ENCODE results near the gene SOCS2.
A peak's percentile ranks its signal among the peaks of the same experiment; 100 is the strongest.
"Not testable (repeated sequence)": the region's sequence is repeated elsewhere in the genome, so short reads cannot be mapped to it uniquely, and the experiment has no call there.

Gene SOCS2

GRCh38 chr12:93597608-93598007, 25.1 kb downstream of the SOCS2 start:
- Mint-ChIP-seq H3K9me3 (no peaks in the 10 kb centered on the region), H3K27ac (no peak overlapping the region), H3K4me1 (no peaks in the 10 kb centered on the region)

GRCh38 chr12:93599192-93599591, 26.7 kb downstream of the SOCS2 start:
- H3K9me3 Mint-ChIP-seq = no peaks in the 10 kb centered on the region
- H3K27me3 Mint-ChIP-seq = peaks cover 8% of the 10 kb centered on the region
- H3K4me1 Mint-ChIP-seq = no peaks in the 10 kb centered on the region
- H3K4me3 Mint-ChIP-seq = no peak overlapping the region
- no peak overlapping the region for H3K27ac Mint-ChIP-seq
- no peaks in the 10 kb centered on the region for H3K36me3 Mint-ChIP-seq

More at GRCh38 chr12:93597608-93598007, 25.1 kb downstream of the SOCS2 start:
- no peak overlapping the region for H3K4me3 Mint-ChIP-seq
- H3K36me3 Mint-ChIP-seq = no peaks in the 10 kb centered on the region
- H3K27me3 Mint-ChIP-seq = peaks cover 16% of the 10 kb centered on the region

- H3K4me1 Mint-ChIP-seq = no peaks in the 10 kb centered on the region
- no peak overlapping the region for H3K27ac Mint-ChIP-seq
- no peaks in the 10 kb centered on the region for H3K36me3 Mint-ChIP-seq
- H3K27me3 Mint-ChIP-seq = peaks cover 5% of the 10 kb centered on the region
- no peak overlapping the region for H3K4me3 Mint-ChIP-seq
- no peaks in the 10 kb centered on the region for H3K9me3 Mint-ChIP-seq
Observed at GRCh38 chr12:93601591-93601990, 29.1 kb downstream of the SOCS2 start.

GRCh38 chr12:93602897-93603668, 30.6 kb downstream of the SOCS2 start:
- no peaks in the 10 kb centered on the region for H3K4me1 Mint-ChIP-seq
- H3K4me3 Mint-ChIP-seq = no peak overlapping the region
- H3K27me3 Mint-ChIP-seq = peaks cover 4% of the 10 kb centered on the region

GRCh38 chr12:93603762-93604161, 31.3 kb downstream of the SOCS2 start:
- Mint-ChIP-seq H3K27me3 (peaks cover 7% of the 10 kb centered on the region), H3K9me3 (no peaks in the 10 kb centered on the region), H3K36me3 (no peaks in the 10 kb centered on the region), H3K4me3 (no peak overlapping the region), H3K4me1 (no peaks in the 10 kb centered on the region), H3K27ac (no peak overlapping the region)

More at GRCh38 chr12:93602897-93603668, 30.6 kb downstream of the SOCS2 start:
- Mint-ChIP-seq H3K9me3 (no peaks in the 10 kb centered on the region), H3K27ac (no peak overlapping the region), H3K36me3 (no peaks in the 10 kb centered on the region)

GRCh38 chr12:93608313-93608712, 35.8 kb downstream of the SOCS2 start:
- Mint-ChIP-seq H3K27me3 (peaks cover 13% of the 10 kb centered on the region), H3K27ac (no peak overlapping the region)

GRCh38 chr12:93609281-93610192, 37.1 kb downstream of the SOCS2 start:
- peaks cover 12% of the 10 kb centered on the region for H3K27me3 Mint-ChIP-seq
- no peaks in the 10 kb centered on the region for H3K36me3 Mint-ChIP-seq
- H3K9me3 Mint-ChIP-seq = no peaks in the 10 kb centered on the region
- no peaks in the 10 kb centered on the region for H3K4me1 Mint-ChIP-seq
- no peak overlapping the region for H3K4me3 Mint-ChIP-seq
- no peak overlapping the region for H3K27ac Mint-ChIP-seq

More at GRCh38 chr12:93608313-93608712, 35.8 kb downstream of the SOCS2 start:
- Mint-ChIP-seq H3K9me3 (no peaks in the 10 kb centered on the region), H3K4me1 (no peaks in the 10 kb centered on the region), H3K36me3 (no peaks in the 10 kb centered on the region), H3K4me3 (no peak overlapping the region)

- Mint-ChIP-seq H3K36me3 (no peaks in the 10 kb centered on the region), H3K9me3 (no peaks in the 10 kb centered on the region), H3K4me3 (no peak overlapping the region), H3K4me1 (no peaks in the 10 kb centered on the region), H3K27ac (no peak overlapping the region), H3K27me3 (peaks cover 9% of the 10 kb centered on the region)
Observed at GRCh38 chr12:93612776-93613175, 40.3 kb downstream of the SOCS2 start.

GRCh38 chr12:93614917-93615596, 42.6 kb downstream of the SOCS2 start:
- H3K4me1 Mint-ChIP-seq = no peaks in the 10 kb centered on the region
- H3K27me3 Mint-ChIP-seq = peaks cover 5% of the 10 kb centered on the region
- no peaks in the 10 kb centered on the region for H3K9me3 Mint-ChIP-seq
- H3K27ac Mint-ChIP-seq = no peak overlapping the region
- no peak overlapping the region for H3K4me3 Mint-ChIP-seq
- H3K36me3 Mint-ChIP-seq = no peaks in the 10 kb centered on the region

- H3K9me3 Mint-ChIP-seq = no peaks in the 10 kb centered on the region
- H3K27me3 Mint-ChIP-seq = peaks cover 5% of the 10 kb centered on the region
- no peak overlapping the region for H3K4me3 Mint-ChIP-seq
- H3K4me1 Mint-ChIP-seq = no peaks in the 10 kb centered on the region
- no peaks in the 10 kb centered on the region for H3K36me3 Mint-ChIP-seq
- no peak overlapping the region for H3K27ac Mint-ChIP-seq
Observed at GRCh38 chr12:93616584-93617101, 44.2 kb downstream of the SOCS2 start.

GRCh38 chr12:93618891-93619410, 46.5 kb downstream of the SOCS2 start:
- Mint-ChIP-seq H3K36me3 (no peaks in the 10 kb centered on the region), H3K9me3 (no peaks in the 10 kb centered on the region), H3K27ac (no peak overlapping the region), H3K4me1 (no peaks in the 10 kb centered on the region), H3K4me3 (no peak overlapping the region), H3K27me3 (no peaks in the 10 kb centered on the region)

- H3K4me1 Mint-ChIP-seq = peaks cover 7% of the 10 kb centered on the region
- no peaks in the 10 kb centered on the region for H3K36me3 Mint-ChIP-seq
- no peak overlapping the region for H3K4me3 Mint-ChIP-seq
- H3K9me3 Mint-ChIP-seq = no peaks in the 10 kb centered on the region
- H3K27ac Mint-ChIP-seq = no peak overlapping the region
- no peaks in the 10 kb centered on the region for H3K27me3 Mint-ChIP-seq
Observed at GRCh38 chr12:93621986-93622385, 49.5 kb downstream of the SOCS2 start.

GRCh38 chr12:93622485-93622884, 50.0 kb downstream of the SOCS2 start:
- H3K36me3 Mint-ChIP-seq = no peaks in the 10 kb centered on the region
- peaks cover 7% of the 10 kb centered on the region for H3K4me1 Mint-ChIP-seq
- no peaks in the 10 kb centered on the region for H3K27me3 Mint-ChIP-seq
- no peak overlapping the region for H3K27ac Mint-ChIP-seq
- no peaks in the 10 kb centered on the region for H3K9me3 Mint-ChIP-seq
- no peak overlapping the region for H3K4me3 Mint-ChIP-seq

- Mint-ChIP-seq H3K27ac (peak overlapping the region; percentile 38), H3K36me3 (no peaks in the 10 kb centered on the region), H3K4me1 (peaks cover 7% of the 10 kb centered on the region), H3K4me3 (no peak overlapping the region), H3K27me3 (no peaks in the 10 kb centered on the region), H3K9me3 (no peaks in the 10 kb centered on the region)
Observed at GRCh38 chr12:93624595-93625294, 52.3 kb downstream of the SOCS2 start.

- not testable (repeated sequence) for H3K4me1 Mint-ChIP-seq, H3K9me3 Mint-ChIP-seq, H3K36me3 Mint-ChIP-seq, H3K4me3 Mint-ChIP-seq, H3K27me3 Mint-ChIP-seq
- H3K27ac Mint-ChIP-seq = peak overlapping the region; percentile 38
Observed at GRCh38 chr12:93625295-93625645, 52.8 kb downstream of the SOCS2 start.
